Keratinocyte (primary cell): ENCODE results near the gene CACNA1C.

Source experiments
- EZH2 ChIP-seq: IDR thresholded peaks from one replicate; pipeline ENCODE4 v1.6.1; 2012; ENCODE audit warnings: inconsistent platforms, mild to moderate bottlenecking, low read length, moderate library complexity
- TF ChIP-seq, protein P1 (sequence below), 3 experiments: IDR thresholded peaks in 1 of 3; conservative IDR thresholded peaks in 1 of 3; optimal IDR thresholded peaks in 1 of 3; 2 replicates in 2 of 3; 3 replicates in 1 of 3; pipeline versions ENCODE3 to v1.5.1; 2011; ENCODE audit warnings: low read length in 3 of 3, mild to moderate bottlenecking in 3 of 3, moderate library complexity in 2 of 3, control low read depth in 1 of 3, inconsistent platforms in 1 of 3; ENCODE audit not compliant: insufficient read depth in 2 of 3; ENCODE audit errors: extremely low read depth in 1 of 3

DNA sequence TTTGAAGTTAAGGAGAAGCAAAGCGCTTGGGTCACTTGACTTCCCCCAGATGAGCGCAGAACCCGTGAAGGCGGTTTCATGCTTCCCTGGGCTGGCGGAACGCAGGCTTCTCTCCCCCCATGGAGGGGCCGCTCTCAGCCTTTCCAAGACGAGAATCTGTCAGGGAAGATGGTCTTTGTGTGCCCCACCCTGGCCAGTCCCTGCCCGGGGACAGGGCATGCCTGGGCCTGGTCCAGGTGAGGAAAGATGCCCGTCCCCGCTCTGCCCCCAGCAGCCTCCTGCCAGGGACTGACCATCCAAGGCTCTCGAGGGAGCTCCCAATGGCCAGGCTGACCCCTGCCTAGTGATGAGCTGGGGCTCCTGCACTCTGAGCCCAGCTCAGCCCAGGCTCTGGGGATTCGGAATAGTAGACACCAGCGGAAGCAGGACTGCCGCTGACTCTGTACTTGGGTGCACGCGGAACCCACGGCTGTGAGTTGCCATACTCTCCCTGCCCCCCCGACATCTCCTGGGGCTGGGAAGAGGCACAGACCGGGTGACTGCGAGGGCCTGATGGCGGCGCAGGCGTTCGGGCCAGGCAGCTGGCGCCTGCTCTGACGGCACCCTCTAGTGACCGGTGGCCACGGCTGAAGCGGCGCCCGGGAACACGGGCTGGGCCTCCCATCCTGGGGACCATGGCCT lies 599.8 kb downstream of the CACNA1C start:
- TF ChIP-seq, protein P1, sequence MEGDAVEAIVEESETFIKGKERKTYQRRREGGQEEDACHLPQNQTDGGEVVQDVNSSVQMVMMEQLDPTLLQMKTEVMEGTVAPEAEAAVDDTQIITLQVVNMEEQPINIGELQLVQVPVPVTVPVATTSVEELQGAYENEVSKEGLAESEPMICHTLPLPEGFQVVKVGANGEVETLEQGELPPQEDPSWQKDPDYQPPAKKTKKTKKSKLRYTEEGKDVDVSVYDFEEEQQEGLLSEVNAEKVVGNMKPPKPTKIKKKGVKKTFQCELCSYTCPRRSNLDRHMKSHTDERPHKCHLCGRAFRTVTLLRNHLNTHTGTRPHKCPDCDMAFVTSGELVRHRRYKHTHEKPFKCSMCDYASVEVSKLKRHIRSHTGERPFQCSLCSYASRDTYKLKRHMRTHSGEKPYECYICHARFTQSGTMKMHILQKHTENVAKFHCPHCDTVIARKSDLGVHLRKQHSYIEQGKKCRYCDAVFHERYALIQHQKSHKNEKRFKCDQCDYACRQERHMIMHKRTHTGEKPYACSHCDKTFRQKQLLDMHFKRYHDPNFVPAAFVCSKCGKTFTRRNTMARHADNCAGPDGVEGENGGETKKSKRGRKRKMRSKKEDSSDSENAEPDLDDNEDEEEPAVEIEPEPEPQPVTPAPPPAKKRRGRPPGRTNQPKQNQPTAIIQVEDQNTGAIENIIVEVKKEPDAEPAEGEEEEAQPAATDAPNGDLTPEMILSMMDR (optimal IDR thresholded peaks at IDR 0.05 in 1 of 3, IDR thresholded peaks at IDR 0.05 in 1 of 3, conservative IDR thresholded peaks at IDR 0.05 in 1 of 3; ENCODE audit: extremely low read depth in 1 of 3, insufficient read depth in 2 of 3, low read length in 3 of 3), result peak in 1 of 3 experiments; percentile 3
- no peak for TF ChIP-seq EZH2
